T-helper 2 cell treated with Interferon-gamma antibody and Interleukin-4, amounts not matched to agents 100 ng/mL and 5 ng/mL, for 36 hours (primary cell): Measurements from ENCODE around the gene IBSP. TPM values are rescaled to one million over a fixed set of nuclear protein-coding genes. Genes with fewer than 3 reads are reported as not detected.

Experiments
- intact Hi-C: fragments of 100-400 bp; cut with micrococcal nuclease; formaldehyde crosslinking; loops from one replicate; pipeline ENCODE4 v1.15.1; 2023
- total RNA-seq: library from RNA; stranded (reverse); gene quantifications from 2 replicates; pipeline ENCODE4 v1.2.3, GENCODE V29; 2022

IBSP gene
- total RNA-seq, 1 donor from 2014 or later: not detected

GRCh38 chr4:87838205-87838604 lies 38.9 kb downstream of the IBSP start:
- intact Hi-C loops: loop anchor here (2.0 kb wide), 2 partner anchors 159 to 293 kb away; no protein-coding TSS in a partner anchor

- intact Hi-C loops: loop anchor here (2.0 kb wide), 2 partner anchors 160 to 294 kb away; no protein-coding TSS in a partner anchor
These were observed 39.7 kb downstream of the IBSP start for GRCh38 chr4:87838890-87839591.

- intact Hi-C loops: loop anchor here (2.0 kb wide), 2 partner anchors 161 to 295 kb away; no protein-coding TSS in a partner anchor
These were observed 40.2 kb downstream of the IBSP start for GRCh38 chr4:87839592-87839946.

- intact Hi-C loops: loop anchor here (10.0 kb wide), 1 partner anchor 465 kb away; no protein-coding TSS in a partner anchor
These were observed 40.8 kb downstream of the IBSP start for GRCh38 chr4:87840149-87840548.

GRCh38 chr4:87843936-87844335 lies 44.6 kb downstream of the IBSP start:
- intact Hi-C loops: loop anchor here (10.0 kb wide), 1 partner anchor 469 kb away; no protein-coding TSS in a partner anchor

GRCh38 chr4:87844452-87844851 lies 45.1 kb downstream of the IBSP start:
- intact Hi-C loops: loop anchor here (10.0 kb wide), 1 partner anchor 470 kb away; no protein-coding TSS in a partner anchor

GRCh38 chr4:87846226-87846625 lies 46.9 kb downstream of the IBSP start:
- intact Hi-C loops: loop anchor here (10.0 kb wide), 1 partner anchor 471 kb away; no protein-coding TSS in a partner anchor

- intact Hi-C loops: loop anchor here (1.0 to 10.0 kb wide), 4 partner anchors 170 to 474 kb away; no protein-coding TSS in a partner anchor
These were observed 49.4 kb downstream of the IBSP start for GRCh38 chr4:87848622-87849351.

GRCh38 chr4:87849612-87850011 lies 50.3 kb downstream of the IBSP start:
- intact Hi-C loops: loop anchor here (1.0 to 10.0 kb wide), 5 partner anchors 171 to 668 kb away; no protein-coding TSS in a partner anchor

- intact Hi-C loops: loop anchor here (5.0 kb wide), 1 partner anchor 666 kb away; no protein-coding TSS in a partner anchor
These were observed 52.0 kb downstream of the IBSP start for GRCh38 chr4:87851332-87851731.

GRCh38 chr4:87851953-87852352 lies 52.6 kb downstream of the IBSP start:
- intact Hi-C loops: loop anchor here (5.0 kb wide), 1 partner anchor 665 kb away; no protein-coding TSS in a partner anchor

- intact Hi-C loops: loop anchor here (1.0 to 5.0 kb wide), 3 partner anchors 120 to 664 kb away; no protein-coding TSS in a partner anchor
These were observed 53.8 kb downstream of the IBSP start for GRCh38 chr4:87853108-87853507.

- intact Hi-C loops: loop anchor here (1.0 to 5.0 kb wide), 3 partner anchors 119 to 663 kb away; no protein-coding TSS in a partner anchor
These were observed 54.5 kb downstream of the IBSP start for GRCh38 chr4:87853891-87854290.

- intact Hi-C loops: no loop called here
These were observed 56.2 kb downstream of the IBSP start for GRCh38 chr4:87855559-87855958.

GRCh38 chr4:87856816-87857215 lies 57.5 kb downstream of the IBSP start:
- intact Hi-C loops: no loop called here

- intact Hi-C loops: no loop called here
These were observed 58.4 kb downstream of the IBSP start for GRCh38 chr4:87857789-87858188.

Other genes starting within 250 kb of the IBSP start
- gene DSPP, start 191.0 kb upstream of the IBSP start, total RNA-seq: not detected in 2 replicates
- not detected in 2 replicates for gene DMP1, start 149.3 kb upstream of the IBSP start, total RNA-seq
- not detected in 2 replicates for gene MEPE, start 33.4 kb downstream of the IBSP start, total RNA-seq
- 4.3 and 5.4 TPM in 2 replicates for gene SPP1, start 176.2 kb downstream of the IBSP start, total RNA-seq
- gene PKD2, start 208.1 kb downstream of the IBSP start, total RNA-seq: 24.4 and 24.5 TPM in 2 replicates